Left cardiac atrium (tissue), 4 donors: ENCODE data around the gene ATP8A1. TPM values are rescaled to one million over a fixed set of nuclear protein-coding genes. Genes with fewer than 3 reads are reported as not detected.
"Not testable (repeated sequence)": the region's sequence is repeated elsewhere in the genome, so short reads cannot be mapped to it uniquely, and the experiment has no call there.

ENCODE experiments used
- ATAC-seq, 2 donors: fragments of 200-7000 bp; cut with Tn5 transposase; one replicate each; pipeline ENCODE4 v1.9.1; 2020; ENCODE audit warnings: mild to moderate bottlenecking in 2 of 2, moderate library complexity in 2 of 2
- DNase-seq: peaks from one replicate; pipeline ENCODE4 v3.0.0-alpha.2; 2020
- intact Hi-C, 2 donors: fragments of 100-400 bp; cut with DNase I; formaldehyde crosslinking; loops; one replicate each; pipeline versions ENCODE4 v1.14.1 to v1.15.1; 2022 to 2023
- long read RNA-seq: library from polyadenylated mRNA; unstranded; transcript quantifications from one replicate; pipeline ENCODE4 v2.0.0, GENCODE V29; 2021
- total RNA-seq, 2 donors: library from RNA; stranded (reverse); fragmentation: NEBNext Ultra II Directional; extraction: Animal tissue kit (Norgen Biotek cat#: 25700); gene quantifications; one replicate each; pipeline ENCODE4 v1.2.1, GENCODE V29; 2021
- donor health status: DM: no; HTN: yes; CAD: no.
- donor health status: DM: no; HTN: yes; CAD: no; lungs with severe emphysema.
- donor health status: DM: yes; HTN: yes; CAD: no.
- donor health status: Dilated cardiomyopathy.

ATP8A1 gene
- 10 to 100 TPM; 22.3 to 23.3 TPM for total RNA-seq
- long read RNA-seq, full-length matches to known transcripts = 3 of 11 reads
- long read RNA-seq, partial matches to known transcripts = 3 of 11 reads
- long read RNA-seq, other reads (novel, unspliced or antisense) = 5 of 11 reads

- intact Hi-C loops = loop anchor here (5.0 to 10.0 kb wide), 2 partner anchors 52 to 85 kb away; no protein-coding TSS in a partner anchor
- ATAC-seq (peak; percentile 98), DNase-seq (peak; percentile 95)
These were observed at the start of gene ATP8A1 for GRCh38 chr4:42656944-42657792. Gene ATP8A1, minus strand, starts transcription at chr4:42657105. Its CDS starts 232 bp downstream, at chr4:42656873.

- DNase-seq = no peak
- intact Hi-C loops = no loop called here
- ATAC-seq = no peak
These were observed 49.2 kb upstream of the ATP8A1 start for GRCh38 chr4:42706086-42706485.

- no peak for DNase-seq
These were observed 46.9 kb upstream of the ATP8A1 start for GRCh38 chr4:42703813-42704212.

GRCh38 chr4:42702895-42703294 lies 46.0 kb upstream of the ATP8A1 start:
- intact Hi-C loops = no loop called here
- no peak for ATAC-seq
- DNase-seq = no peak

More at GRCh38 chr4:42703813-42704212, 46.9 kb upstream of the ATP8A1 start:
- intact Hi-C loops = no loop called here
- ATAC-seq = no peak

- ATAC-seq, DNase-seq, intact Hi-C loops: not testable (repeated sequence)
These were observed 44.9 kb upstream of the ATP8A1 start for GRCh38 chr4:42701780-42702179.

- ATAC-seq (no peak), DNase-seq (no peak)
- intact Hi-C loops = no loop called here
These were observed 33.6 kb upstream of the ATP8A1 start for GRCh38 chr4:42690537-42690936.

GRCh38 chr4:42683393-42683792 lies 26.5 kb upstream of the ATP8A1 start:
- no peak for ATAC-seq

GRCh38 chr4:42678512-42678911 lies 21.6 kb upstream of the ATP8A1 start:
- intact Hi-C loops = loop anchor here in 1 of 2 donors (10.0 kb wide), 1 partner anchor 66 kb away; no protein-coding TSS in a partner anchor
- ATAC-seq = no peak
- DNase-seq = no peak

More at GRCh38 chr4:42683393-42683792, 26.5 kb upstream of the ATP8A1 start:
- no peak for DNase-seq
- intact Hi-C loops = no loop called here

- no peak for ATAC-seq
- no peak for DNase-seq
- intact Hi-C loops = loop anchor here in 1 of 2 donors (10.0 kb wide), 1 partner anchor 68 kb away; no protein-coding TSS in a partner anchor
These were observed 19.4 kb upstream of the ATP8A1 start for GRCh38 chr4:42676066-42676951.

- DNase-seq (peak; percentile 55), ATAC-seq (peak; percentile 92 to 100)
- intact Hi-C loops = loop anchor here in 1 of 2 donors (5.0 to 10.0 kb wide), 2 partner anchors 71 to 72 kb away; no protein-coding TSS in a partner anchor
These were observed 16.1 kb upstream of the ATP8A1 start for GRCh38 chr4:42673082-42673425.

GRCh38 chr4:42672359-42673081 lies 15.6 kb upstream of the ATP8A1 start:
- intact Hi-C loops = loop anchor here in 1 of 2 donors (5.0 to 10.0 kb wide), 2 partner anchors 70 to 72 kb away; no protein-coding TSS in a partner anchor
- DNase-seq (no peak), ATAC-seq (peak in 1 of 2 donors; percentile 44)

- no peak for ATAC-seq
- DNase-seq = no peak
- intact Hi-C loops = loop anchor here in 1 of 2 donors (5.0 to 10.0 kb wide), 2 partner anchors 69 to 73 kb away; no protein-coding TSS in a partner anchor
These were observed 14.7 kb upstream of the ATP8A1 start for GRCh38 chr4:42671431-42672194.

GRCh38 chr4:42658261-42658660 lies 1.4 kb upstream of the ATP8A1 start:
- intact Hi-C loops = loop anchor here (5.0 to 10.0 kb wide), 2 partner anchors 53 to 86 kb away; no protein-coding TSS in a partner anchor
- DNase-seq = no peak
- ATAC-seq = no peak

GRCh38 chr4:42656679-42656943 lies 294 bp downstream of the ATP8A1 start:
- no peak for ATAC-seq
- intact Hi-C loops = loop anchor here (5.0 to 10.0 kb wide), 2 partner anchors 52 to 84 kb away; no protein-coding TSS in a partner anchor

GRCh38 chr4:42655921-42656678 lies 805 bp downstream of the ATP8A1 start:
- ATAC-seq (peak; percentile 14 to 31), DNase-seq (peak; percentile 51)
- intact Hi-C loops = loop anchor here (5.0 to 10.0 kb wide), 2 partner anchors 51 to 84 kb away; no protein-coding TSS in a partner anchor

More at GRCh38 chr4:42656679-42656943, 294 bp downstream of the ATP8A1 start:
- no peak for DNase-seq

GRCh38 chr4:42655269-42655637 lies 1.7 kb downstream of the ATP8A1 start:
- no peak for ATAC-seq
- intact Hi-C loops = loop anchor here (5.0 to 10.0 kb wide), 2 partner anchors 50 to 83 kb away; no protein-coding TSS in a partner anchor
- no peak for DNase-seq
